Measurements from ENCODE around the gene RPL37A.

GRCh38 chr2:216504376-216504762 is 5.7 kb downstream of the RPL37A start:
- TF ChIP-seq CREB5 (CRISPR knock-in tag; IDR thresholded peaks at IDR 0.05; ENCODE audit: low read depth) (no peak), TOX (CRISPR knock-in tag; IDR thresholded peaks at IDR 0.05; ENCODE audit: borderline replicate concordance) (0 out of 2 replicates have a peak, but pooled peaks have one; percentile 23), ZNF70 (CRISPR knock-in tag; IDR thresholded peaks at IDR 0.05) (no peak), TCF4 (CRISPR knock-in tag; IDR thresholded peaks at IDR 0.05; ENCODE audit: borderline replicate concordance) (no peak), BACH2 (CRISPR knock-in tag; IDR thresholded peaks at IDR 0.05; ENCODE audit: borderline replicate concordance) (no peak), ZNF565 (CRISPR knock-in tag; conservative IDR thresholded peaks at IDR 0.05; ENCODE audit: low read depth) (no peak), ESRRG (CRISPR knock-in tag; IDR thresholded peaks at IDR 0.05) (no peak), CSDC2 (CRISPR knock-in tag; IDR thresholded peaks at IDR 0.05) (no peak), ZFP30 (CRISPR knock-in tag; IDR thresholded peaks at IDR 0.05) (no peak)
